ENCODE measurements around the gene FAM72C.
"Not testable (repeated sequence)": the region's sequence is repeated elsewhere in the genome, so short reads cannot be mapped to it uniquely, and the experiment has no call there.

FAM72C gene

GRCh38 chr1:143984721-143985473 is 13.1 kb upstream of the FAM72C start:
- not testable (repeated sequence) for ATAC-seq

DNA sequence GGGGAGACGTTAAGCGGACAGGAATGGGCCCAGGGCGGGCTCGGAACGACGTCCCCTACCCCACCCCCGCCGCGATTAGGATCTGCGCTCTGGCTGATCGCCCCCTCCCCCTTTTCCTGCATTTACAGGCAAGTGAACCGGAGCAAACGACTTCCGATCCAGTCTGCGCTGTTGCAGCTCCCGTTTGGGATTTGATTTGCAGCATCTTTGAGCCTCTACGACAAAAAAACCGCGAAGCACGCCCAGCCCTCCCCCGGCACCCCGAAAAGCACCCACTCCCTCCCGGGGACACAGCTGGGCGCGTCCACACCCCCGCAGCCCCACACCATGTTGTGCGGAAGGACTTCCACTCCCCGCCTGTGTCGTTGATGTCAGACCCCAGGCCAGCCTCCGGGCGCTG is 2.6 kb upstream of the FAM72C start:
- not testable (repeated sequence) for ATAC-seq

- not testable (repeated sequence) for ATAC-seq
Observed at GRCh38 chr1:143973876-143974414, 2.2 kb upstream of the FAM72C start.

- peak; percentile 0 to 1 for ATAC-seq
Observed at GRCh38 chr1:143972753-143973326, 1.1 kb upstream of the FAM72C start.

- ATAC-seq = not testable (repeated sequence)
Observed at GRCh38 chr1:143965860-143966259, 5.9 kb downstream of the FAM72C start.

- ATAC-seq = not testable (repeated sequence)
Observed at GRCh38 chr1:143964294-143964693, 7.5 kb downstream of the FAM72C start.

- ATAC-seq = not testable (repeated sequence)
Observed at GRCh38 chr1:143955930-143956329, 15.9 kb downstream of the FAM72C start.

GRCh38 chr1:143952913-143953312 is 18.9 kb downstream of the FAM72C start:
- not testable (repeated sequence) for ATAC-seq

DNA sequence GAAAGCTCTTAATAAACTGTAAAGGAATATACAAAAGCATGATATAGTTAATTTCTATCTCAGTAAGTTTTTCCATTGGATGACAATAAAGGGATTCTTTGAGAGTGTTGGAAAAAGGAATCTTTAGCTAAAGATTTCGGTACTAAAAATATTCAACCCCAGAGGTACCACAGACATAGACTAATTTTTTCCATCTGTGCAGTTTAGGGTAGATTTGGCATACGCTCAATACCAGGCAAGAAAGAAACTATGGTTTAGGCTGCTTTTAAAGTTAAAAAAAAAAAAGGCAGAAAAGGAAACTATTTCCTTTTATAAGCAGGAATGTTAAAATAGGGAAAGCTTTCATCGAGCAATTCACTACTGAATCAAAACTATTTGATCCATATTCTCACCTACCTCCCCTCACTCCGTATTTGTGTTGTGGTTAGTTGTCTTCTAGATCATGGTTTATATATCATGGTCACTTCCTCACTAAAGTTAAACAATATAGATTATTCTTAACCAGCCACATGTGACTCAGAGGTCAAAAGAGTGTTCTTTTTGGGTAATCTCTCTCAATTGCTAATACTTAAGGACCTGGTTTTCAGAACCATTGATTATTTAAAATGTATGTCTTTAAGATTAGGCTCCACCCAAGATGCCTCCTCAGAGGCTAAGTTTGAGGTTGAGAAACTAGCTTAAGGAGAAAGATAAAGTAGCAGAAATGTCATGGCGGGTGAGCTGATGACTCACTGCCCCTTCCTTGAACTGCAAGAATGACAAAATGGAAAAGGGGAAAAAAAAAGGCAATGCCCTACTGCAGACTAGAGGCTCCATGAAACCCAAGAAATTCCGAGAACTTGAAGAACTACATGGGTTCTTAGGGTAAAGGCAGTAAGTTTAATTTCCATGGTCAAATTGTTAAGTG is 20.0 kb downstream of the FAM72C start:
- ATAC-seq = peak; percentile 41 to 64

DNA sequence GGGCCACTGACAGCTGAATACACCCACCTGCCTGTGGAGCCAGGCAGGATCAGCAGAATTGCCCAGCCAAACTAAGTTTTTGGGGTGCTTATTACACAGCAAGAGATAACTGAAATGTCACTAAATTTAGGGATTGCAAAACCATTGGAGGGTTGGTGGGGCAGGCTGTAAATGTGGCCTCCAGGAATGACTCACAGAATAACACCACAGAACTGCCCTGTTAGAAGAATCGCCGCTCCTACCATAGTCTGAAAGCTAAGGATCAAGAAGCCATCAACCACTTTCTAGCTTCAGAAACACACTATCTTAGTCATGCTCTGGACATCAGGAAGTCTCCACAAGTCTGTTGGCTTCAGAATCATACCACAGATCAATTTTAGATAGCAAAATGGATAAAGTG is 24.0 kb downstream of the FAM72C start:
- not testable (repeated sequence) for ATAC-seq

- ATAC-seq = not testable (repeated sequence)
Observed at GRCh38 chr1:143945253-143945652, 26.5 kb downstream of the FAM72C start.

DNA sequence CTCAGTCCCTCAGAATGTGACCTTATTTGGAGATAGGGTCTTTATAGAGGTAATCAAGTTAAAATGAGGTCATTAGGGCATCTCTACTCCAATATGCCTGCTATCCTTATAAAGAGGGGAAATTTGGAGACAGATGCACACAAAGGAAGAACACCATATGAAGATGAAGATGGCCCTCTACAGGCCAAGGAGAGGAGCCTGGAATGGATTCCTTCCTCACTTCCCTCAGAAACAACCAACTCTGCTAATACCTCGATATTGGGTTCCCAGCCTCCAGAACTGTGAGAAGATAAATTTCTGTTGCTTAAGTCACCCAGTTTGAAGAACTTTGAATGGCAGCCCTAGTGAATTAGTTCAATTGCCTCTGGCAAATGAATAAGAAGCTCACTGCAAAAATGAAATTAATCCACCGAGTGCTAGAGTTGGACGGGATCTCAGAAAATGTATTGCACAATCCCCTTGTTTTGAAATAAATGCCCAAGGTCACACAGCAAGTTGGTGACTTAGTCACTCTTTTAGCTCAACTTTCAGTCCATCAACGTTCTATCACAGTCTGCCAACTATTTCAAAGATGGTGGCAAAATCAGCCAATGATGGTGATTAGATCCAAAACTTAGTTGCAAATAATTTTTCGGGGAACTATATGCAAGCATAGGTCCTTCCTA is 27.1 kb downstream of the FAM72C start:
- ATAC-seq = not testable (repeated sequence)

DNA sequence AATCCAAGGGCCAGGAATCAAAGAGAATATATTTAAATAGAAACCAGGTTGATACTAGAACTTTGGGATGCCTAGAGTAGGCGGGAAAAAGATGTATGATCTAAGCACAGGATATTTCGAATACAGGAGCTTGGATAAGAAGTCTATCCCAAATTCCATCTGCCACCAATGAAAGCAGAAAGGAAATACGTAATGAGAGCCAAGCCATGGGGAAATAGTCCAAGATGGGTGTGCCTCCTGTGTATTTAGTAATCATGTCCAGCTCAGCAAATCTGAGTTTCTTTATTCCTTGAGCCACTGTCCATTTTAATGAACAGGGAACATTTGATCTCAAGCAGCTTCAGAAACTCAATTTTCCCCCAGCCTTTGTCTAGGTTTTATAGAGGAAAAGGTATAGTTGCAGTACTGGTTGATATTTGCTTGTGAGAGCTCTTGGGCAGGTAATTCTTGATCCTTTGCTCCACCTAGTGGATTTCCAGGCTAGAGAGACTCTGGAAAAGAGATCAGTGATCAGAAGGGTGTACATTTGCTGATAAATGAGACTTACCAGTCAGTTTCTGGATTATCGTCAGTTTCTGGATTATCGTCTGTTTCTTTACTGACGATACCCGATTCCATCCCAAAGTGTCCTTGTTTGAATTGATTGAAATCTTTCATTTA is 28.3 kb downstream of the FAM72C start:
- not testable (repeated sequence) for ATAC-seq

- not testable (repeated sequence) for ATAC-seq
Observed at GRCh38 chr1:143942238-143942860, 29.4 kb downstream of the FAM72C start.

DNA sequence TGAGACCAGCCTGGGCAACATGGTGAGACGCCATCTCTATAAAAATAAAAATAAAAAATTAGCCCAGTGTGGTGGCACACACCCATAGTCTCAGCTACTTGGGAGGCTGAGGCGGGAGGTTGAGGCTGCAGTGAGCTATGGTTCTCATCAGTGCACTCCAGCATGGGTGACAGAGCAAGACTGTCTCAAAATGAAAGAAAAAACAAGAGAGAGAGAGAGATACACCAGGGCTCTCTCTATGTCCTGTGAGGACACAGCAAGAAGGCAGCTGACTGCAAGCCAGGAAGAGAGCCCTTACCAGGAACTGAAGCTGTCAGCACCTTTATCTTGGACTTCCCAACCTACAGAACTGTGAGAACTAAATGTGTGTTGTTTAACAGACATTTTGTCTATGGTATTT is 32.1 kb downstream of the FAM72C start:
- not testable (repeated sequence) for ATAC-seq

GRCh38 chr1:143938922-143939321 is 32.9 kb downstream of the FAM72C start:
- not testable (repeated sequence) for ATAC-seq

GRCh38 chr1:143936457-143937115 is 35.2 kb downstream of the FAM72C start:
- ATAC-seq = not testable (repeated sequence)

GRCh38 chr1:143919127-143919526 is 52.7 kb downstream of the FAM72C start:
- not testable (repeated sequence) for ATAC-seq

- ATAC-seq = not testable (repeated sequence)
Observed at GRCh38 chr1:143918552-143918951, 53.2 kb downstream of the FAM72C start.

- ATAC-seq = not testable (repeated sequence)
Observed at GRCh38 chr1:143913705-143914104, 58.1 kb downstream of the FAM72C start.
